ENCODE measurements around the gene PLCH1.

GRCh38 chr3:155656466-155656865, 88.4 kb downstream of the PLCH1 start:
- TF ChIP-seq ZFX (IDR thresholded peaks at IDR 0.05) = no peak
- TF ChIP-seq, protein P1, sequence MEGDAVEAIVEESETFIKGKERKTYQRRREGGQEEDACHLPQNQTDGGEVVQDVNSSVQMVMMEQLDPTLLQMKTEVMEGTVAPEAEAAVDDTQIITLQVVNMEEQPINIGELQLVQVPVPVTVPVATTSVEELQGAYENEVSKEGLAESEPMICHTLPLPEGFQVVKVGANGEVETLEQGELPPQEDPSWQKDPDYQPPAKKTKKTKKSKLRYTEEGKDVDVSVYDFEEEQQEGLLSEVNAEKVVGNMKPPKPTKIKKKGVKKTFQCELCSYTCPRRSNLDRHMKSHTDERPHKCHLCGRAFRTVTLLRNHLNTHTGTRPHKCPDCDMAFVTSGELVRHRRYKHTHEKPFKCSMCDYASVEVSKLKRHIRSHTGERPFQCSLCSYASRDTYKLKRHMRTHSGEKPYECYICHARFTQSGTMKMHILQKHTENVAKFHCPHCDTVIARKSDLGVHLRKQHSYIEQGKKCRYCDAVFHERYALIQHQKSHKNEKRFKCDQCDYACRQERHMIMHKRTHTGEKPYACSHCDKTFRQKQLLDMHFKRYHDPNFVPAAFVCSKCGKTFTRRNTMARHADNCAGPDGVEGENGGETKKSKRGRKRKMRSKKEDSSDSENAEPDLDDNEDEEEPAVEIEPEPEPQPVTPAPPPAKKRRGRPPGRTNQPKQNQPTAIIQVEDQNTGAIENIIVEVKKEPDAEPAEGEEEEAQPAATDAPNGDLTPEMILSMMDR (conservative IDR thresholded peaks at IDR 0.05) = no peak

Measured in C4-2B (cell line).